HEK293 (cell line): ENCODE results near the gene CACNA1C.
A peak's percentile ranks its signal among the peaks of the same experiment; 100 is the strongest.
"Not testable (repeated sequence)": the region's sequence is repeated elsewhere in the genome, so short reads cannot be mapped to it uniquely, and the experiment has no call there.

Experiments
- CTCF ChIA-PET: fragments of 350-600 bp; formaldehyde crosslinking; extraction: SDS; loops from one replicate; lab custom pipeline; 2021; ENCODE audit warnings: antibody characterized with exemption; lab: Yijun Ruan, JAX
- POLR2A ChIA-PET: fragments of 300-600 bp; formaldehyde crosslinking; extraction: SDS; loops from one replicate; lab custom pipeline; 2020; ENCODE audit warnings: antibody characterized with exemption, inconsistent platforms; lab: Yijun Ruan, JAX
- H3K27ac ChIP-seq: fragments of 200-500 bp; sonication (Bioruptor generic); 2 replicates; pipeline ENCODE4 v1.5.1; 2014; ENCODE audit warnings: low read depth, low read length, control low read depth, inconsistent platforms; ENCODE audit errors: extremely low read depth
- H3K36me3 ChIP-seq, 2 experiments: fragments of 200-500 bp in 1 of 2; sonication (Bioruptor generic) in 1 of 2; 1 replicate in 1 of 2; 2 replicates in 1 of 2; pipeline ENCODE4 v1.5.1; 2014 to 2017; ENCODE audit warnings: inconsistent platforms in 2 of 2, low read length in 2 of 2; ENCODE audit not compliant: control insufficient read depth in 2 of 2, insufficient read depth in 1 of 2
- H3K4me1 ChIP-seq: fragments of 200-500 bp; sonication (Bioruptor generic); 2 replicates; pipeline ENCODE4 v1.5.1; 2014; ENCODE audit warnings: mild to moderate bottlenecking, low read length, inconsistent platforms; ENCODE audit not compliant: control insufficient read depth, insufficient read depth
- H3K4me3 ChIP-seq: 2 replicates; pipeline ENCODE4 v1.5.1; 2011; ENCODE audit warnings: low read depth, mild to moderate bottlenecking, control low read depth, low read length, moderate library complexity
- H3K9me3 ChIP-seq: fragments of 200-500 bp; sonication (Bioruptor generic); 2 replicates; pipeline ENCODE4 v1.5.1; 2014; ENCODE audit warnings: low read depth, low read length, inconsistent platforms; ENCODE audit not compliant: control insufficient read depth, insufficient read depth
- BCL11B ChIP-seq: fragments of 450-650 bp; formaldehyde crosslinking; IDR thresholded peaks from 2 replicates; pipeline ENCODE4 v1.5.1; 2016; ENCODE audit warnings: low read depth, missing biosample characterization, missing genetic modification characterization
- HIC1 ChIP-seq: fragments of 450-650 bp; formaldehyde crosslinking; IDR thresholded peaks from 2 replicates; pipeline ENCODE4 v1.5.1; 2016; ENCODE audit warnings: missing biosample characterization, missing genetic modification characterization
- IKZF3 ChIP-seq: fragments of 450-650 bp; IDR thresholded peaks from 2 replicates; pipeline ENCODE4 v1.5.0; 2018; ENCODE audit warnings: missing biosample characterization, mild to moderate bottlenecking, missing genetic modification characterization, moderate library complexity
- KLF8 ChIP-seq: fragments of 450-650 bp; formaldehyde crosslinking; IDR thresholded peaks from 2 replicates; pipeline ENCODE4 v1.5.1; 2016; ENCODE audit warnings: missing biosample characterization, missing genetic modification characterization
- MYNN ChIP-seq: fragments of 450-650 bp; formaldehyde crosslinking; IDR thresholded peaks from 2 replicates; pipeline ENCODE4 v1.5.1; 2016; ENCODE audit warnings: missing biosample characterization, missing genetic modification characterization, borderline replicate concordance
- ZBTB21 ChIP-seq: fragments of 450-650 bp; formaldehyde crosslinking; IDR thresholded peaks from 2 replicates; pipeline ENCODE4 v1.5.1; 2017; ENCODE audit warnings: missing biosample characterization, missing genetic modification characterization
- ZBTB7A ChIP-seq: fragments of 450-650 bp; formaldehyde crosslinking; IDR thresholded peaks from 2 replicates; pipeline ENCODE4 v1.5.1; 2016; ENCODE audit warnings: low read depth, missing biosample characterization, missing genetic modification characterization
- ZNF169 ChIP-seq: fragments of 450-650 bp; formaldehyde crosslinking; IDR thresholded peaks from 2 replicates; pipeline ENCODE4 v1.5.1; 2016; ENCODE audit warnings: missing biosample characterization, missing genetic modification characterization
- ZNF211 ChIP-seq: fragments of 450-650 bp; formaldehyde crosslinking; IDR thresholded peaks from 2 replicates; pipeline ENCODE4 v1.5.1; 2016; ENCODE audit warnings: low read depth, missing biosample characterization, missing genetic modification characterization
- ZNF37A ChIP-seq: fragments of 450-650 bp; IDR thresholded peaks from 2 replicates; pipeline ENCODE4 v1.5.1; 2018; ENCODE audit warnings: missing biosample characterization, missing genetic modification characterization
- ZNF514 ChIP-seq: fragments of 450-650 bp; formaldehyde crosslinking; IDR thresholded peaks from 2 replicates; pipeline ENCODE4 v1.5.1; 2016; ENCODE audit warnings: missing biosample characterization, missing genetic modification characterization
- ZNF529 ChIP-seq: fragments of 450-650 bp; formaldehyde crosslinking; IDR thresholded peaks from 2 replicates; pipeline ENCODE4 v1.5.1; 2017; ENCODE audit warnings: missing genetic modification characterization, missing biosample characterization; ENCODE audit not compliant: insufficient replicate concordance
- ZNF530 ChIP-seq: fragments of 450-650 bp; formaldehyde crosslinking; IDR thresholded peaks from 2 replicates; pipeline ENCODE4 v1.5.1; 2016; ENCODE audit warnings: low read depth, missing biosample characterization, missing genetic modification characterization
- ZNF560 ChIP-seq: fragments of 450-650 bp; formaldehyde crosslinking; IDR thresholded peaks from 2 replicates; pipeline ENCODE4 v1.5.1; 2017; ENCODE audit warnings: missing biosample characterization, missing genetic modification characterization, borderline replicate concordance
- ZNF600 ChIP-seq: fragments of 450-650 bp; formaldehyde crosslinking; IDR thresholded peaks from 2 replicates; pipeline ENCODE4 v1.5.1; 2016; ENCODE audit warnings: missing biosample characterization, missing genetic modification characterization
- ZNF654 ChIP-seq: fragments of 450-650 bp; formaldehyde crosslinking; IDR thresholded peaks from 2 replicates; pipeline ENCODE4 v1.5.1; 2016; ENCODE audit warnings: low read depth, missing biosample characterization, missing genetic modification characterization
- ZNF658 ChIP-seq: fragments of 450-650 bp; formaldehyde crosslinking; IDR thresholded peaks from 2 replicates; pipeline ENCODE4; 2016; ENCODE audit warnings: missing biosample characterization, missing genetic modification characterization
- ZNF660 ChIP-seq: fragments of 450-650 bp; IDR thresholded peaks from 2 replicates; pipeline ENCODE4 v1.5.1; 2018; ENCODE audit warnings: missing biosample characterization, mild to moderate bottlenecking, missing genetic modification characterization
- ZNF747 ChIP-seq: fragments of 450-650 bp; formaldehyde crosslinking; IDR thresholded peaks from 2 replicates; pipeline ENCODE4 v1.5.1; 2016; ENCODE audit warnings: missing biosample characterization, missing genetic modification characterization
- TF ChIP-seq, protein P1 (sequence below): fragments of 450-650 bp; formaldehyde crosslinking; IDR thresholded peaks from 2 replicates; pipeline ENCODE4 v1.5.1; 2016; ENCODE audit warnings: missing biosample characterization, missing genetic modification characterization

Gene CACNA1C

GRCh38 chr12:2739069-2739468, 686.3 kb downstream of the CACNA1C start (continued):
- TF ChIP-seq, protein P1, sequence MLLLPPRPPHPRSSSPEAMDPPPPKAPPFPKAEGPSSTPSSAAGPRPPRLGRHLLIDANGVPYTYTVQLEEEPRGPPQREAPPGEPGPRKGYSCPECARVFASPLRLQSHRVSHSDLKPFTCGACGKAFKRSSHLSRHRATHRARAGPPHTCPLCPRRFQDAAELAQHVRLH (tag by site-specific recombination): no peak

DNA sequence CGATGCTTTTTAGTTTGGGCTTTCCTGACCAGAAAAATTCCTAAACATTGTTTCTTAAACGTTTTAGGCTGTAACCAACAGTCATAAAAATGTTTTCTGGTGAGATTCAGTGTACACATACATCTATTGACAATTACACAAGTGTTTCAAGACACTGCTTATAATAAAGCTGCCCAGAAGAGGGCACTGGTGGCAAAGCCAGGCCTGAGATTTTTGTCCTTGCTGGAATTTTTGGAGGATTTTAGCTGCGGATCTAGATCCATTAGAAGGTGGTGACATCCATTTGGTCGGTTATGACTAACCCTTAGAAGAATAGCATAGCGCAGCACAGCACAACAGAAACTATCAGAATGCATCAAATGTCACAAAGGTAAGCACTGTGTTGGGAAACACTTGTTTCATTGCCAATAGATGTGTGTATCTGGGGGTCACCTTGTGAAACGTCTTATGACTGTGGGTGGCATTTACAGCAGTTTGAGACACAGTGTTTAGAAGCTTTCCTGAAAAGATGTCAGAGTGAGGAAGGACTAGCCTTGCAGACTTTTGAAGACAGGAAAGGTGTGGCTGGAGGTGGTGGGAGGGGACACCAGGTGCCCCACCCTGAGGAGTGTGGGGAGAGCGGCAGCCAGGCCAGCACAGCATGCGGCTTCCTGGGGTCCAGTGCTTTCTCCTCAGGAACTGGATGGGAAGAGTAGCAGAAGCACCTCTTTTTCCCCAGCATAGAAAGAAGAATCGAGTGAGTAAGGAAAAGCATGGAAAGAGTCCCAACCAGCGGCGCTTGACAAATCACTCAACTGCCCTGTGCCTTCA, 687.2 kb downstream of the CACNA1C start:
- no peak overlapping the region for H3K4me3 ChIP-seq
- ChIA-PET POLR2A (no interaction called here), CTCF (interaction anchor here (0.8 to 1.8 kb wide), 13 partner anchors 10 to 655 kb away, joined by 3 to 12 read pairs (median 4); no protein-coding TSS in a partner anchor)
- H3K9me3 ChIP-seq: no peaks in the 10 kb centered on the region
- peak; percentile 71 for TF ChIP-seq ZNF654 (tag by site-specific recombination)
- TF ChIP-seq ZNF169 (tag by site-specific recombination): no peak
- no peak overlapping the region for H3K27ac ChIP-seq
- no peaks in the 10 kb centered on the region for H3K4me1 ChIP-seq
- H3K36me3 ChIP-seq: no peaks in the 10 kb centered on the region

- H3K9me3 ChIP-seq, POLR2A ChIA-PET, CTCF ChIA-PET, H3K4me1 ChIP-seq, H3K4me3 ChIP-seq, H3K36me3 ChIP-seq, H3K27ac ChIP-seq: not testable (repeated sequence)
Observed at GRCh38 chr12:2742037-2742436, 689.2 kb downstream of the CACNA1C start.

- POLR2A ChIA-PET: no interaction called here
- Histone ChIP-seq H3K4me3 (no peak overlapping the region), H3K4me1 (no peaks in the 10 kb centered on the region), H3K36me3 (no peaks in the 10 kb centered on the region)
- TF ChIP-seq ZNF514 (tag by site-specific recombination): no peak
- TF ChIP-seq, all 188 proteins: peak for 0
- H3K27ac ChIP-seq: no peak overlapping the region
- CTCF ChIA-PET: interaction anchor here (0.7 kb wide), 1 partner anchor 8 kb away, joined by 3 read pairs; no protein-coding TSS in a partner anchor
- no peaks in the 10 kb centered on the region for H3K9me3 ChIP-seq
Observed at GRCh38 chr12:2743478-2743877, 690.7 kb downstream of the CACNA1C start.

DNA sequence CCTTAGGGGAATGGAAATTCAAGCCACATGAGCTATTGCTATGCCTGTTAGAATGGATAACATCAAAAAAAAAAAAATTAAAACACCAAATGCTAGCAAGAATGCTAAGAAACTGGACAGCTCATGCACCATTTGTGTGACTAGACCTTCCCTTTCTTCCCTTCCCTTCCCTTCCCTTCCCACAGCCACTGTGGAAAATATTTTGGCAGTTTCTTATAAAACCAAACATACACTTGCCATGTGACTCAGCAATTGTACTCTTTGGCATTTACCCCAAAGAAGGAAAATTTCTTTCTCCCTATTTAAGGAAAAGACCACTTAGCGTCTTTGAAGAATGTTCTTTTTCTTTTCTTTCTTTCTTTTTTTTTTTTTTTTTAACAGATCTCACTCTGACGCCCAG, 692.9 kb downstream of the CACNA1C start:
- H3K4me3 ChIP-seq: no peak overlapping the region
- POLR2A ChIA-PET: no interaction called here
- CTCF ChIA-PET: interaction anchor here (1.0 to 1.8 kb wide), 2 partner anchors 9 to 39 kb away, joined by 3 to 7 read pairs; no protein-coding TSS in a partner anchor
- no peaks in the 10 kb centered on the region for H3K4me1 ChIP-seq
- H3K9me3 ChIP-seq: no peaks in the 10 kb centered on the region
- H3K27ac ChIP-seq: no peak overlapping the region
- no peaks in the 10 kb centered on the region for H3K36me3 ChIP-seq
- no peak for TF ChIP-seq KLF8 (tag by site-specific recombination)
- no peak for TF ChIP-seq HIC1 (tag by site-specific recombination)
- TF ChIP-seq ZNF560 (tag by site-specific recombination): no peak
- no peak for TF ChIP-seq ZNF37A (tag by site-specific recombination)
- TF ChIP-seq ZBTB7A (tag by site-specific recombination): no peak
- no peak for TF ChIP-seq ZNF747 (tag by site-specific recombination)
- no peak for TF ChIP-seq ZBTB21 (tag by site-specific recombination)
- TF ChIP-seq ZNF530 (tag by site-specific recombination): no peak
- no peak for TF ChIP-seq ZNF600
- no peak for TF ChIP-seq ZNF658 (tag by site-specific recombination)
- TF ChIP-seq BCL11B (tag by site-specific recombination): no peak
- TF ChIP-seq IKZF3 (tag by site-specific recombination): no peak
- TF ChIP-seq MYNN (tag by site-specific recombination): no peak
- TF ChIP-seq ZNF660 (tag by site-specific recombination): no peak
- TF ChIP-seq ZNF211 (tag by site-specific recombination): no peak
- no peak for TF ChIP-seq ZNF529 (tag by site-specific recombination)
